Jurkat, Clone E6-1 (cell line): ENCODE results near the gene ELK3.
A peak's percentile ranks its signal among the peaks of the same experiment; 100 is the strongest.
"Not testable (repeated sequence)": the region's sequence is repeated elsewhere in the genome, so short reads cannot be mapped to it uniquely, and the experiment has no call there.

Experiments
- DNase-seq: peaks from one replicate; pipeline ENCODE4 v3.0.0-alpha.2; 2011; ENCODE audit warnings: low read depth, low spot score
- H3K4me3 ChIP-seq: 2 replicates; pipeline ENCODE4 v1.5.1; 2011; ENCODE audit warnings: mild to moderate bottlenecking, low read length, control low read depth, moderate library complexity

The ELK3 gene

GRCh38 chr12:96293093-96293492 is 98.9 kb downstream of the ELK3 start:
- no peak overlapping the region for H3K4me3 ChIP-seq
- no peak for DNase-seq

- no peak overlapping the region for H3K4me3 ChIP-seq
- peak; percentile 20 for DNase-seq
Observed at GRCh38 chr12:96294831-96295230, 100.7 kb downstream of the ELK3 start.

GRCh38 chr12:96295532-96296160 is 101.5 kb downstream of the ELK3 start:
- DNase-seq: no peak
- H3K4me3 ChIP-seq: no peak overlapping the region

DNA sequence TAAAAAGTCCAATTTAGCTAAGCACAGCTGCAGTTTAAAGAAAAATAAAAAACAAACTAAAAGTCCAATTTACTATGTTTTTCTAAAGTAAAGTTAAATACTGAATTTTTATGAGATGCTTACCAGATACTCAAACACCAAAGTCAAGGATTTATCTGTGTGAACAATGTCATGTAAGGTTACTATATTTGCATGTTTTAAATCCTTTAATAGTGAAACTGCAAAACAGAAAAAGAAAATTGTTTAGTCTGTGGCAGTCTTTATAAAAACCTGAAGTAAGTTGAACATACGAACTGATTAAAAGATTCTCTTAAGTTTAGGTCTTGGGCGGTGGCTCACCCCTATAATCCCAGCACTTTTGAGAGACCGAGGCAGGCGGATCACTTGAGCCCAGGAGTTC is 103.3 kb downstream of the ELK3 start:
- H3K4me3 ChIP-seq: no peak overlapping the region

GRCh38 chr12:96300064-96300463 is 105.9 kb downstream of the ELK3 start:
- no peak for DNase-seq
- no peak overlapping the region for H3K4me3 ChIP-seq

More for the DNA sequence above, 103.3 kb downstream of the ELK3 start:
- DNase-seq: no peak

GRCh38 chr12:96301732-96302131 is 107.6 kb downstream of the ELK3 start:
- H3K4me3 ChIP-seq: no peak overlapping the region
- no peak for DNase-seq

GRCh38 chr12:96302687-96303310 is 108.6 kb downstream of the ELK3 start:
- DNase-seq: no peak
- H3K4me3 ChIP-seq: no peak overlapping the region

DNA sequence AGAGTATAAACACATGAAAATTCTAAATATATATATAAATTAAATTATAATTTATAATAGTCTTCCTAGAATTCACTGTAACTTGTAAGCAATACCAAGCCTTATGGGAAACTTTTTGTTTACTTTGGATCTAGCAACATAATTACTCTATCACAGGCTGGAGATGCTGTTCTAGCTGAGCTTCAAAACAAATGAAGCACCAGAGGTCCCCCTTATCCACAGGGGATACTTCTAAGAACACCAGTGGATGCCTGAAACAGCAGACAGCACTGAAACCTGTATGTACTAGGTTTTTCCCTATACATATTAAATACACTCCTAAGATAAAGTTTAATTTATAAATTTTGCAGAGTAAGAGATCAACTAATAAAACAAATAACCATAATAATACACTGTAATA is 109.5 kb downstream of the ELK3 start:
- DNase-seq: no peak
- no peak overlapping the region for H3K4me3 ChIP-seq

- no peak overlapping the region for H3K4me3 ChIP-seq
- DNase-seq: no peak
Observed at GRCh38 chr12:96305665-96306064, 111.5 kb downstream of the ELK3 start.

DNA sequence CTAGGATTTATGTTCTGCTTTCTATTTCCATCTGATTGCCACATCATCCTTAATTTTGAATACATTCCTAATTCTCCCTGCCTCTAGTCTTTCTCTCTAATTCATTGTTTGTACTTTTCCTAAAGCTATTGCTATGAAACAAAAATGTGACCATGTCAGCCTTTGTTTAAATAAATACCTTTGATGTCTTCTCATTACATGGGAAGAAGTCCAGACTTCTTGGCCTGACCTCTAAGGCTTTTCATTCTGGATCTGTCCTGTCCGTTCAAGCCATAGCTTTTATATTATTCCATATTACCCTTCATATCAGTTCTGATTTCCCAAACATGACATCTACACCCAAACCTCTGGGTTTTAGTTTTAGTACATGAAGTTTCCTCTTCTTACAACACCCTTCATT is 114.7 kb downstream of the ELK3 start:
- DNase-seq: no peak
- no peak overlapping the region for H3K4me3 ChIP-seq

DNA sequence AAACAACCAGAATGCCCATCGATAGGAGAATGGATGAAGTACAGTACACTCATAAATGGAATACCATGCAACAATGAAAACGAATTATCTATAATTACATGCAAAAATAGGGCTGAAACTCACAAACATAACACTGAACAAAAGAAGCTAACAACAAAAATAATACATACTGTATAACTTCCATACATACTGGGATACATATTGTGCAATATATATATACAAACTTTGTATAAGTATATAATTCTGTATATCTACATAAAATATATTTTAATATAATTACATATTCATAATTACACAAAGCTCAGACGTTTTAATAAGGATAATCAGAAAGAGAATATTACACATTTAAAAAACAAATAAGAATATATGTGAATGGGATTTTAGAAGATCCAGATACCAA is 115.9 kb downstream of the ELK3 start:
- no peak overlapping the region for H3K4me3 ChIP-seq
- no peak for DNase-seq

DNA sequence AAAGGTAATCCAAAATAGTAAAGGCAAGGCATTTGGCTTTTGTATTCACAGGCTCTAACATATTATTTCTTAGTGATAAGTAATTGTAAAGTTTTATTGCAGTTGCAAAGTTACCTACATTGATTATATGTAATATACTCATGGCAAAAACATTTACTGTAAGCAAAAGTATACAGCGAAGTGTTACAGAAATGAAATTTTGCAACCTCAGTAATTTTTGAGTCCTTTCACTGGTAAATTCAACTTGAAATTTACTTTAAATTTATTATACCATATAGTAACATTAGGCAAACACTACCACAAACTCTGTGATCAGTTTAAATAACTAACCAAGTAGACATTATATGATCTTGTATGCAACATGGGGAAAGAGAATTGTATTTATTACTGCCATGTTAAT is 117.0 kb downstream of the ELK3 start:
- no peak for DNase-seq
- H3K4me3 ChIP-seq: no peak overlapping the region

DNA sequence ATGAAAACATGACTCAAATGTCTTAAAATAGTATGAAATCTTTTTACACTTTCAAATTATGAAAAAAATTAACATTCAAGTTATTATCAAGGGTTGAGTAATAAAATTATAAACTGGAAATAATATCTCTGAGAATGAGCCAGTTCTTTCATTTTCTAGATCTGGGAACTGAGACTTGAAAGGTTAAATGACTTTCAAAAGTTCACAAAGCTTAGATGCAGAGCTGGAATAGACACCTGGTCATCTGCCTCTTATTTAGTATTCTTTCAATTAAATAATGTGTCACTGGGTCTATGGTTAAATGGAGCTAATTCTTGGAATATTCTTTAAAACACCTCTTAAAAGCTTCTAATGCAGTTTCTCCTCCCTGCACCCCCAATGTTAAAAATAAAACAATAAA is 119.4 kb downstream of the ELK3 start:
- no peak overlapping the region for H3K4me3 ChIP-seq
- DNase-seq: no peak

GRCh38 chr12:96314723-96315122 is 120.5 kb downstream of the ELK3 start:
- no peak for DNase-seq
- no peak overlapping the region for H3K4me3 ChIP-seq

- DNase-seq: peak; percentile 46
- peak overlapping the region; percentile 52 for H3K4me3 ChIP-seq
Observed at GRCh38 chr12:96315741-96316481, 121.7 kb downstream of the ELK3 start.

- not testable (repeated sequence) for H3K4me3 ChIP-seq, DNase-seq
Observed at GRCh38 chr12:96317801-96318200, 123.6 kb downstream of the ELK3 start.
